GM12872 (cell line): ENCODE results near the gene PTGER4.

Experiments used
- CTCF ChIP-seq: IDR thresholded peaks from 3 replicates; pipeline ENCODE4 v1.5.1; 2011; ENCODE audit warnings: low read depth, mild to moderate bottlenecking, low read length, moderate library complexity; ENCODE audit not compliant: insufficient read depth

The PTGER4 gene

GRCh38 chr5:40679913-40680681 is at the start of gene PTGER4:
PTGER4 (plus strand) TSS chr5:40679915; CDS start chr5:40680994, 1,079 bp downstream.
- no peak for TF ChIP-seq CTCF

- no peak for TF ChIP-seq CTCF
Observed at GRCh38 chr5:40630126-40630525, 49.6 kb upstream of the PTGER4 start.

DNA sequence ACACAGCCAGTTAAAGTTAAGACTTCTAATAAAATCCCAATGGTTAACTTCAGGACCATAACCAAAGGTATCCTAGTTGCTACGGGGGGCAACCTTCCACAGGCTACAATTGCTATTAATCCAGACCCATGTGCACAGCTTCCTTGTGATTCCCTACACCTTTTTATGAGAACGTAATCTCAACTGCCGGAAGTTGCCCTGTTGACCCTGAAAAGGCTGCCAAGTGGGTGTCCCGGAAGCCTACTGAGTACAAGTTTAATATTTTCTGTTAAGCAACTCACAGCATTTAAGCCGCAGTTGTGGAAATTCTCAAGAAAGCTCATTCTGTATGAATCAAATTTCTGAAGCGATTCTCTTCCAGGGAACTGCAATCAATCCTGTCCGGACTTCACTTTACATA is 48.5 kb upstream of the PTGER4 start:
- no peak for TF ChIP-seq CTCF

GRCh38 chr5:40634154-40634553 is 45.6 kb upstream of the PTGER4 start:
- TF ChIP-seq CTCF, result no peak

DNA sequence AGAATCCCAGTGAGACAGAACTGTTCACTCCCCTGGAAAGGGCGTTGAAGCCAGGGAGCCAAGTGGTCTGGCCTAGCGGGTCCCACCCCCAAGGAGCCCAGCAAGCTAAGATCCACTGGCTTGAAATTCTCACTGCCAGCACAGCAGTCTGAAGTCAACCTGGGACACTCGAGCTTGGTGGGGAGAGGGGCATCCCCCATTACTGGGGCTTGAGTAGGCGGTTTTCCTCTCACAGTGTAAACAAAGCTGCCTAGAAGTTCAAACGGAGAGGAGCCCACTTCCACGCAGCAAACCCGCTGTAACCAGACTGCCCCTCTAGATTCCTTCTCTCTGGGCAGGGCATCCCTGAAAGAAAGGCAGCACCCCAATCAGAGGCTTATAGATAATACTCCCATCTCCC is 45.1 kb upstream of the PTGER4 start:
- no peak for TF ChIP-seq CTCF

DNA sequence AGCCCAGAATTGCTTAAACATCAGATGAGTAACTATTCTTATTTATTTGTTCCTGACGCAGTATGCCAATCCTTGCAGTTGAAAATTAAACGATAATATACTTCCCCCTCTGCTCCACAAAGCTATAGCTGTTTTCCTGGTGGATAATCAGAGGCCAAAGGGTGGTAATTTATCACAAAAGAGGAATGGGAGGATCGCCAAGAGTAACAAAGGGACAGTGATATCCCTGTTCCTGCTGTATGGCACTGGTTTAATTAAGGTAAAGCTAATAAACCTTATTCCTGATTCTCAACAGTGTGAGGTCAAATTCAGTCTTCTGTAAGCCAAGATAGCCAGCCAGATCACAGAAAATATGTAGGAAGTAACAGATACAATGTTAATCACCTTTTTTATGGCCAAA is 33.4 kb upstream of the PTGER4 start:
- TF ChIP-seq CTCF, result no peak

- TF ChIP-seq CTCF, result no peak
Observed at GRCh38 chr5:40648150-40648549, 31.6 kb upstream of the PTGER4 start.
